GM19023 (cell line): Measurements from ENCODE around the gene ZBTB16.

Experiments
- ATAC-seq: cut with Tn5 transposase; IDR thresholded peaks from one replicate; pipeline ENCODE4 v1.9.1; 2021; ENCODE audit warnings: mild to moderate bottlenecking, moderate library complexity; ENCODE audit not compliant: unreplicated experiment

ZBTB16 gene

GRCh38 chr11:114178656-114179055, 119.1 kb downstream of the ZBTB16 start:
- no peak for ATAC-seq

- no peak for ATAC-seq
These were observed 119.9 kb downstream of the ZBTB16 start for GRCh38 chr11:114179234-114179941.

GRCh38 chr11:114180301-114181055, 121.0 kb downstream of the ZBTB16 start:
- ATAC-seq: no peak

GRCh38 chr11:114181195-114181594, 121.7 kb downstream of the ZBTB16 start:
- ATAC-seq: no peak

- ATAC-seq: no peak
These were observed 122.2 kb downstream of the ZBTB16 start for GRCh38 chr11:114181752-114182151.

GRCh38 chr11:114182471-114183043, 123.0 kb downstream of the ZBTB16 start:
- no peak for ATAC-seq

GRCh38 chr11:114183044-114183511, 123.6 kb downstream of the ZBTB16 start:
- no peak for ATAC-seq

- ATAC-seq: no peak
These were observed 125.9 kb downstream of the ZBTB16 start for GRCh38 chr11:114185436-114185835.

GRCh38 chr11:114187173-114187572, 127.7 kb downstream of the ZBTB16 start:
- ATAC-seq: no peak

- no peak for ATAC-seq
These were observed 129.5 kb downstream of the ZBTB16 start for GRCh38 chr11:114188851-114189570.

- ATAC-seq: no peak
These were observed 131.1 kb downstream of the ZBTB16 start for GRCh38 chr11:114190630-114191029.

- no peak for ATAC-seq
These were observed 132.4 kb downstream of the ZBTB16 start for GRCh38 chr11:114191893-114192292.

GRCh38 chr11:114192841-114193389, 133.4 kb downstream of the ZBTB16 start:
- ATAC-seq: no peak

GRCh38 chr11:114193730-114194679, 134.5 kb downstream of the ZBTB16 start:
- no peak for ATAC-seq

- no peak for ATAC-seq
These were observed 135.2 kb downstream of the ZBTB16 start for GRCh38 chr11:114194702-114195101.

- no peak for ATAC-seq
These were observed 135.6 kb downstream of the ZBTB16 start for GRCh38 chr11:114195151-114195550.

GRCh38 chr11:114195981-114196731, 136.6 kb downstream of the ZBTB16 start:
- no peak for ATAC-seq

- ATAC-seq: no peak
These were observed 137.6 kb downstream of the ZBTB16 start for GRCh38 chr11:114196997-114197703.
